ENCODE results near the gene GRIFIN. TPM values are rescaled to one million over a fixed set of nuclear protein-coding genes. Genes with fewer than 3 reads are reported as not detected.

GRIFIN gene
- total and polyA plus RNA-seq, 9 of the 15 experiments (the other 6 are each of a cell fraction or from before 2014, with no cell fraction given): not detected

DNA sequence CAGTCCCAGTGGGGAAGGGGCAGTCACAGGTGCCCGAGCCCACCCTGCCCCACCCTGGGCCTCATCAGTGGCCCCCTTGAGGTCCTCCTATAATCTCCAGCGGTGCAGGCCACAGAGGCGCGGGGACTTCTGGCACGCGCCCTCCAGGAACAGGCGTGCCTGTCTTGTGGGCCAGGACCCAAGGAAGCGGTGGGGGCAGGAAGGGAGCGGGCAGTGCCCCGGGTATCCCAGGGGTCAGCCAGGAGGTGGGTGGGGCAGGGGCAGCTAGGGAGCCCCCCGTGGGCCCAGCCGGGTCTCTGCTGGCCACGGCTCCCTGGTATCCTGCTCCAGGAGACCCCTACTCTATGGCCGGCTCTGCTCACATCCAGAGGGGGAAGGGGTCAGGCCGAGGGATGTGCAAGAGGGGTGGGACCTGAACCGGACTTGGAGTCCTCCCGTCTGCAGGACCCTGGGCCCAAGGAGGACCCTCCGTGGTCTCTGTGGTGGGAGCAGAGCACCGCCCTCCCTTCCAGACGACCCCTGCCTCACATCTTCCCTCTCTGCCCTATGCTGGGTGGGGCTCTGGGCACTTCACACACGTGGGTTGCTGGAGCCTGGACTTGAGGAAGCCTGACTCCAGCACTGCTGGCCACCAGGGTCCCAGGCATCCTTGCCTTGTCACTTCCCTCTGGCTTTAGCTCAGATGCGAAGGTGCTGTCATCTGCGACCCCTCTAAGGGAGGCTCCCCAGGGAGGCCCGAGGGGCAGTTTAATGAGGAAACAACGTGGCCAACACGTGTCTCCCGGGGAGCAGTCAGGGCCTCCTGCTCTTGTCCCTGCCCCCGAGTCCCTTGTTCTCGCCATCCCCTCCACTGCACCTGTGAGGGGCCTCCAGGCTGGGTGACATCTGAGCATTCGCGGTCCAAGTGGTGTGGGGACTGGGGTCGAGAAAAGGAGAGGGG, 18.3 kb upstream of the GRIFIN start:
- DNase-seq (ENCODE audit: extremely low read depth in 1 of 4, low spot score in 3 of 4): no peak
- TF ChIP-seq SLC30A9 (CRISPR knock-in tag; IDR thresholded peaks at IDR 0.05): no peak
- no peak for TF ChIP-seq CTBP1 (IDR thresholded peaks at IDR 0.05; ENCODE audit: borderline replicate concordance)
- TF ChIP-seq, protein P1, sequence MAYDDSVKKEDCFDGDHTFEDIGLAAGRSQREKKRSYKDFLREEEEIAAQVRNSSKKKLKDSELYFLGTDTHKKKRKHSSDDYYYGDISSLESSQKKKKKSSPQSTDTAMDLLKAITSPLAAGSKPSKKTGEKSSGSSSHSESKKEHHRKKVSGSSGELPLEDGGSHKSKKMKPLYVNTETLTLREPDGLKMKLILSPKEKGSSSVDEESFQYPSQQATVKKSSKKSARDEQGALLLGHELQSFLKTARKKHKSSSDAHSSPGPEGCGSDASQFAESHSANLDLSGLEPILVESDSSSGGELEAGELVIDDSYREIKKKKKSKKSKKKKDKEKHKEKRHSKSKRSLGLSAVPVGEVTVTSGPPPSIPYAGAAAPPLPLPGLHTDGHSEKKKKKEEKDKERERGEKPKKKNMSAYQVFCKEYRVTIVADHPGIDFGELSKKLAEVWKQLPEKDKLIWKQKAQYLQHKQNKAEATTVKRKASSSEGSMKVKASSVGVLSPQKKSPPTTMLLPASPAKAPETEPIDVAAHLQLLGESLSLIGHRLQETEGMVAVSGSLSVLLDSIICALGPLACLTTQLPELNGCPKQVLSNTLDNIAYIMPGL (CRISPR knock-in tag; IDR thresholded peaks at IDR 0.05): no peak
- no peak for TF ChIP-seq ARNT (IDR thresholded peaks at IDR 0.05)
- TF ChIP-seq, protein P2, sequence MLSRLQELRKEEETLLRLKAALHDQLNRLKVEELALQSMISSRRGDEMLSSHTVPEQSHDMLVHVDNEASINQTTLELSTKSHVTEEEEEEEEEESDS (CRISPR knock-in tag; IDR thresholded peaks at IDR 0.05): no peak
- TF ChIP-seq, protein P3, sequence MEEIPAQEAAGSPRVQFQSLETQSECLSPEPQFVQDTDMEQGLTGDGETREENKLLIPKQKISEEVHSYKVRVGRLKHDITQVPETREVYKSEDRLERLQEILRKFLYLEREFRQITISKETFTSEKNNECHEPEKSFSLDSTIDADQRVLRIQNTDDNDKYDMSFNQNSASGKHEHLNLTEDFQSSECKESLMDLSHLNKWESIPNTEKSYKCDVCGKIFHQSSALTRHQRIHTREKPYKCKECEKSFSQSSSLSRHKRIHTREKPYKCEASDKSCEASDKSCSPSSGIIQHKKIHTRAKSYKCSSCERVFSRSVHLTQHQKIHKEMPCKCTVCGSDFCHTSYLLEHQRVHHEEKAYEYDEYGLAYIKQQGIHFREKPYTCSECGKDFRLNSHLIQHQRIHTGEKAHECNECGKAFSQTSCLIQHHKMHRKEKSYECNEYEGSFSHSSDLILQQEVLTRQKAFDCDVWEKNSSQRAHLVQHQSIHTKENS (CRISPR knock-in tag; IDR thresholded peaks at IDR 0.05): no peak
- no peak for TF ChIP-seq ELF1 (tag; IDR thresholded peaks at IDR 0.05)
- no peak for TF ChIP-seq ILK (tag; IDR thresholded peaks at IDR 0.05; ENCODE audit: borderline replicate concordance, low read depth)
- no peak for TF ChIP-seq TRIM24 (IDR thresholded peaks at IDR 0.05)
- no peaks in the 10 kb centered on the region for H3K9me1 ChIP-seq (ENCODE audit: control insufficient read depth, insufficient read depth, low read length)
- no peak for FAIRE-seq
- BruUV-seq (replicated peaks): no TSS peak
- H3K4me3 ChIP-seq: no peak overlapping the region
- H3K4me1 ChIP-seq (replicated peaks in 1 of 2; ENCODE audit: control insufficient read depth in 2 of 2, insufficient read depth in 2 of 2, low read length in 2 of 2): peaks cover 0 to 44% of the 10 kb centered on the region in 2 experiments; a peak in 2 of 5 replicates
- no peaks in the 10 kb centered on the region for H4K20me1 ChIP-seq (replicated peaks; ENCODE audit: control insufficient read depth, insufficient read depth, low read length)
- no peaks in the 10 kb centered on the region for H3K9me3 ChIP-seq (replicated peaks; ENCODE audit: control insufficient read depth, insufficient read depth, low read depth, low read length)
- no peak overlapping the region for H3K4me2 ChIP-seq (ENCODE audit: insufficient read depth, low read length)
- CTCF ChIA-PET (ENCODE audit: low intra/inter-chr PET ratio): no interaction called here
- peaks cover 6 to 28% of the 10 kb centered on the region in 2 experiments; a peak in 3 of 5 replicates for H3K27me3 ChIP-seq (ENCODE audit: control insufficient read depth in 2 of 2, insufficient read depth in 2 of 2, low read length in 2 of 2)
- H3K9ac ChIP-seq (ENCODE audit: insufficient read depth in 1 of 2, low read depth in 2 of 2, low read length in 2 of 2): peak overlapping the region in 1 of 2 experiments; percentile 43; a peak in 1 of 4 replicates
- H3K27ac ChIP-seq (ENCODE audit: extremely low read depth, low read depth, low read length): no peak overlapping the region
- no peaks in the 10 kb centered on the region for H3K36me3 ChIP-seq (ENCODE audit: control insufficient read depth, insufficient read depth, low read length)
- no peak for ATAC-seq
- no peaks in the 10 kb centered on the region for H3K79me2 ChIP-seq (ENCODE audit: control insufficient read depth, insufficient read depth, low read length)
- POLR2A ChIA-PET: no interaction called here
- 26% methylated on average over 28 of the region's 32 CpGs for WGBS (ENCODE audit: insufficient coverage, low coverage, missing lambda C conversion rate)
- in situ Hi-C loops (cut with MboI): no loop called here
- intact Hi-C loops (cut with micrococcal nuclease): no loop called here
- no peak overlapping the region for H2AFZ ChIP-seq (ENCODE audit: low read depth, low read length)
